Astrocyte (in vitro differentiated cells and primary cell): ENCODE results near the gene KIF26B. TPM values are rescaled to one million over a fixed set of nuclear protein-coding genes. Genes with fewer than 3 reads are reported as not detected.

Experiments used
- DNase-seq: peaks from one replicate; pipeline ENCODE4 v3.0.0-alpha.2; 2010; ENCODE audit warnings: low read depth
- FAIRE-seq: peaks from 2 replicates; lab custom pipeline; 2011; peaks lifted over from hg19 to GRCh38; lab: Jason Lieb, UNC
- H2AFZ ChIP-seq: 2 replicates; pipeline ENCODE4 v1.6.0; 2012; ENCODE audit warnings: low read depth, low read length, inconsistent platforms
- H3K27ac ChIP-seq: 2 replicates; pipeline ENCODE4 v1.5.1; 2011; ENCODE audit warnings: low read depth, low read length, inconsistent platforms
- H3K27me3 ChIP-seq: 2 replicates; pipeline ENCODE4 v1.6.0; 2011; ENCODE audit warnings: low read length, inconsistent platforms; ENCODE audit not compliant: insufficient read depth
- H3K36me3 ChIP-seq: 2 replicates; pipeline ENCODE4 v1.5.1; 2011; ENCODE audit warnings: low read length, inconsistent platforms; ENCODE audit not compliant: insufficient read depth
- H3K4me1 ChIP-seq: 2 replicates; pipeline ENCODE4 v1.5.1; 2011; ENCODE audit warnings: low read length, inconsistent platforms; ENCODE audit not compliant: insufficient read depth
- H3K4me2 ChIP-seq: 2 replicates; pipeline ENCODE4 v1.6.0; 2012; ENCODE audit warnings: low read length, inconsistent platforms
- H3K4me3 ChIP-seq: 2 replicates; pipeline ENCODE4 v1.5.1; 2011; ENCODE audit warnings: low read depth, mild to moderate bottlenecking, low read length, inconsistent platforms; ENCODE audit not compliant: insufficient read depth
- H3K79me2 ChIP-seq: 2 replicates; pipeline ENCODE4 v1.6.0; 2012; ENCODE audit warnings: mild to moderate bottlenecking, low read length, inconsistent platforms; ENCODE audit not compliant: insufficient read depth
- H3K9ac ChIP-seq: 2 replicates; pipeline ENCODE4 v1.6.0; 2012; ENCODE audit warnings: mild to moderate bottlenecking, low read length, inconsistent platforms
- H3K9me3 ChIP-seq: 2 replicates; pipeline ENCODE4 v1.5.1; 2012; ENCODE audit warnings: low read depth, mild to moderate bottlenecking, low read length, inconsistent platforms; ENCODE audit not compliant: insufficient read depth
- H4K20me1 ChIP-seq: 2 replicates; pipeline ENCODE4 v1.6.0; 2012; ENCODE audit warnings: low read length, inconsistent platforms; ENCODE audit not compliant: insufficient read depth
- H3K27ac Mint-ChIP-seq: one replicate; pipeline ENCODE4 v1.8.0; 2021; ENCODE audit warnings: mild to moderate bottlenecking, mixed read lengths; ENCODE audit not compliant: unreplicated experiment
- H3K27me3 Mint-ChIP-seq: one replicate; pipeline ENCODE4 v1.8.0; 2021; ENCODE audit warnings: low read depth, mixed read lengths; ENCODE audit not compliant: unreplicated experiment
- H3K36me3 Mint-ChIP-seq: one replicate; pipeline ENCODE4 v1.8.0; 2021; ENCODE audit warnings: low read depth, mixed read lengths; ENCODE audit not compliant: unreplicated experiment
- H3K4me1 Mint-ChIP-seq: one replicate; pipeline ENCODE4 v1.8.0; 2021; ENCODE audit warnings: low read depth, mixed read lengths; ENCODE audit not compliant: unreplicated experiment
- H3K4me3 Mint-ChIP-seq: one replicate; pipeline ENCODE4 v1.8.0; 2021; ENCODE audit warnings: mild to moderate bottlenecking, moderate library complexity, mixed read lengths; ENCODE audit not compliant: unreplicated experiment
- H3K9me3 Mint-ChIP-seq: one replicate; pipeline ENCODE4 v1.8.0; 2021; ENCODE audit warnings: mild to moderate bottlenecking, mixed read lengths; ENCODE audit not compliant: unreplicated experiment
- EZH2 ChIP-seq: IDR thresholded peaks from 2 replicates; pipeline ENCODE4 v1.6.1; 2012; ENCODE audit warnings: mild to moderate bottlenecking, low read length, inconsistent platforms; ENCODE audit not compliant: insufficient read depth
- total RNA-seq: library from RNA; stranded (reverse); gene quantifications from 2 replicates; pipeline ENCODE4 v1.2.1, GENCODE V29; 2021
- TF ChIP-seq, protein P1 (sequence below): IDR thresholded peaks from 2 replicates; pipeline ENCODE4 v1.5.1; 2011; ENCODE audit warnings: low read depth, mild to moderate bottlenecking, inconsistent platforms, low read length, moderate library complexity; ENCODE audit not compliant: insufficient read depth

Gene KIF26B
- total RNA-seq, 1 donor from 2014 or later, result 6.8 TPM

DNA sequence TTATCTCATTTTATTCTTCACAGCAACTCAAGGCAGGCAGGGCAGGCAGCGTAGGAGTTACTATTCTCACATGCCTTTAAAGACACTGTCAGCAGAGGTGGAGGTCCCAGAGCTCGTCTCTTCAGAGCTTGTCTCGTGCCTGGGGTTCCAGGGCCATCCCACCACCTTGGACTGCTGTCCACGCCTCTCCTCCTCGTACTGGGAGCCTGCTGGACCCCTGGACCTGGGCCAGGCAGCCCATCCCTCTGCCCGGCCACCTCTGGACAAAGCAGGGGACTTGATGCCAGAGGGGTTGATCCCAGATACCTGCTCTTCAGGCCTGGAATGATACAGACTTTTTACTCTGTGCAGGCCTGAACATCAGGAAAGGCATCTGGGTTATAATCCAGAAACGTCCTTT lies 546.8 kb downstream of the KIF26B start:
- Mint-ChIP-seq H3K36me3 (peaks cover 35% of the 10 kb centered on the region), H3K9me3 (peaks cover 3% of the 10 kb centered on the region), H3K4me1 (peaks cover 4% of the 10 kb centered on the region), H3K4me3 (no peak overlapping the region), H3K27ac (no peak overlapping the region), H3K27me3 (no peaks in the 10 kb centered on the region)
- H2AFZ ChIP-seq, result no peak overlapping the region
- no peak overlapping the region for H3K4me2 ChIP-seq
- H3K4me3 ChIP-seq, result no peak overlapping the region
- H4K20me1 ChIP-seq, result no peaks in the 10 kb centered on the region
- H3K9me3 ChIP-seq, result no peaks in the 10 kb centered on the region
- TF ChIP-seq, protein P1, sequence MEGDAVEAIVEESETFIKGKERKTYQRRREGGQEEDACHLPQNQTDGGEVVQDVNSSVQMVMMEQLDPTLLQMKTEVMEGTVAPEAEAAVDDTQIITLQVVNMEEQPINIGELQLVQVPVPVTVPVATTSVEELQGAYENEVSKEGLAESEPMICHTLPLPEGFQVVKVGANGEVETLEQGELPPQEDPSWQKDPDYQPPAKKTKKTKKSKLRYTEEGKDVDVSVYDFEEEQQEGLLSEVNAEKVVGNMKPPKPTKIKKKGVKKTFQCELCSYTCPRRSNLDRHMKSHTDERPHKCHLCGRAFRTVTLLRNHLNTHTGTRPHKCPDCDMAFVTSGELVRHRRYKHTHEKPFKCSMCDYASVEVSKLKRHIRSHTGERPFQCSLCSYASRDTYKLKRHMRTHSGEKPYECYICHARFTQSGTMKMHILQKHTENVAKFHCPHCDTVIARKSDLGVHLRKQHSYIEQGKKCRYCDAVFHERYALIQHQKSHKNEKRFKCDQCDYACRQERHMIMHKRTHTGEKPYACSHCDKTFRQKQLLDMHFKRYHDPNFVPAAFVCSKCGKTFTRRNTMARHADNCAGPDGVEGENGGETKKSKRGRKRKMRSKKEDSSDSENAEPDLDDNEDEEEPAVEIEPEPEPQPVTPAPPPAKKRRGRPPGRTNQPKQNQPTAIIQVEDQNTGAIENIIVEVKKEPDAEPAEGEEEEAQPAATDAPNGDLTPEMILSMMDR, result no peak
- no peak for TF ChIP-seq EZH2
- H3K36me3 ChIP-seq, result peaks cover 3% of the 10 kb centered on the region
- DNase-seq (no peak), FAIRE-seq (no peak)
- no peak overlapping the region for H3K9ac ChIP-seq
- H3K27ac ChIP-seq, result no peak overlapping the region
- no peaks in the 10 kb centered on the region for H3K79me2 ChIP-seq
- peaks cover 10% of the 10 kb centered on the region for H3K4me1 ChIP-seq
- H3K27me3 ChIP-seq, result no peaks in the 10 kb centered on the region

DNA sequence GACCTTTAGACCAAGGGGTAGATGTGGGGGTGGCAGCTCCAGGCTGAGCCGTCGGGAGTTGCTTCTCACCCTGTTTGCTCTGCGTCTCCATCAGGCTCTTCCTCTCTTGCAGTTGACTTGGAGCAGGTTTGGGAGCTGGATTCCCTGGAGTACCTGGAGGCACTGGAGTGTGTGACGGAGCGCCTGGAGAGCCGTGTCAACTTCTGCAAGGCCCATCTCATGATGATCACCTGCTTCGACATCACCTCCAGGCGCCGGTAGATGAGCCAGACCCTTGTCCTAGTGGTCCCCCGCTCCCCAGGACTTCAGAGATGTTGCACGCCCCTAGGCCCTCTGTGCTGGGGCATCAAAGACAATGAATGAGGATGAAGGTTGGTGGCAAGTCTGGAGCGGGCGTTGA lies 547.6 kb downstream of the KIF26B start:
- Mint-ChIP-seq H3K36me3 (peaks cover 33% of the 10 kb centered on the region), H3K27ac (no peak overlapping the region), H3K4me3 (no peak overlapping the region), H3K27me3 (no peaks in the 10 kb centered on the region), H3K4me1 (peaks cover 4% of the 10 kb centered on the region), H3K9me3 (peaks cover 3% of the 10 kb centered on the region)
- peaks cover 10% of the 10 kb centered on the region for H3K4me1 ChIP-seq
- no peak overlapping the region for H2AFZ ChIP-seq
- H3K4me3 ChIP-seq, result no peak overlapping the region
- H3K27ac ChIP-seq, result no peak overlapping the region
- H3K79me2 ChIP-seq, result no peaks in the 10 kb centered on the region
- H3K9me3 ChIP-seq, result no peaks in the 10 kb centered on the region
- TF ChIP-seq, protein P1, result no peak
- no peak for TF ChIP-seq EZH2
- H3K27me3 ChIP-seq, result no peaks in the 10 kb centered on the region
- DNase-seq, result no peak
- no peaks in the 10 kb centered on the region for H4K20me1 ChIP-seq
- no peak overlapping the region for H3K9ac ChIP-seq
- H3K36me3 ChIP-seq, result peaks cover 3% of the 10 kb centered on the region
- no peak overlapping the region for H3K4me2 ChIP-seq
- no peak for FAIRE-seq

DNA sequence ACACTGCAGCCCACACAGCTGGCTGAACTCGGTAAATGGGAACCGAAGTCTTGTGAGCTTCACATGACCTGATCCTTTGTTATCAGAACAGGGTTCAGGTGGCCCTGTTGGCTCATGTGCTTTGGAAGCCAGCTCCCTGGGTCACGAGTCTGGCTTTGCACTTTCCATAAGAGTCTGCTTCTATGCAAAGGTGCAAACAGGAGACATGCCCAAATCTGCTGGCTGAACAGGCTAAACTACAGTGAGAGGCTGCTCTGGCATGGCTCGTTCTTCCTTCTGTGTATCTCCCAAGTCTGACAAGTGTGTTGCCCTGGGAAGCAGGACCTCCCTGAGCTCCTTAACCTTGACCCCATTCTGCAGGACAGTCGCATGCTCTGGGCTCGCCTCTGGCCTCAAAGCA lies 549.6 kb downstream of the KIF26B start:
- Histone ChIP-seq H3K4me2 (peak overlapping the region; percentile 51), H3K9me3 (no peaks in the 10 kb centered on the region), H3K36me3 (peaks cover 3% of the 10 kb centered on the region), H2AFZ (no peak overlapping the region), H3K27ac (no peak overlapping the region), H3K4me1 (peaks cover 10% of the 10 kb centered on the region), H3K79me2 (no peaks in the 10 kb centered on the region), H3K9ac (no peak overlapping the region), H3K27me3 (no peaks in the 10 kb centered on the region), H4K20me1 (no peaks in the 10 kb centered on the region), H3K4me3 (no peak overlapping the region)
- Mint-ChIP-seq H3K27me3 (no peaks in the 10 kb centered on the region), H3K27ac (no peak overlapping the region), H3K4me1 (peaks cover 4% of the 10 kb centered on the region), H3K36me3 (peaks cover 34% of the 10 kb centered on the region), H3K4me3 (no peak overlapping the region), H3K9me3 (peaks cover 3% of the 10 kb centered on the region)
- no peak for TF ChIP-seq EZH2
- TF ChIP-seq, protein P1, result no peak
- DNase-seq (no peak), FAIRE-seq (no peak)
